Retinal pigment epithelial cell (primary cell): ENCODE measurements around the gene TMEM255A.

Experiments
- DNase-seq: peaks from one replicate; pipeline ENCODE4 v3.0.0-alpha.2; 2010; ENCODE audit warnings: low read depth
- H3K4me3 ChIP-seq: 2 replicates; pipeline ENCODE4 v1.5.1; 2011; ENCODE audit warnings: mild to moderate bottlenecking, low read length, control low read depth, moderate library complexity
- CTCF ChIP-seq: conservative IDR thresholded peaks from 2 replicates; pipeline ENCODE4 v1.5.1; 2011; ENCODE audit warnings: low read depth, low read length, control low read depth, inconsistent platforms

The TMEM255A gene

GRCh38 chrX:120235284-120235683 is 76.0 kb downstream of the TMEM255A start:
- no peak overlapping the region for H3K4me3 ChIP-seq
- no peak for DNase-seq
- TF ChIP-seq CTCF = no peak

GRCh38 chrX:120228187-120228908 is 82.9 kb downstream of the TMEM255A start:
- DNase-seq = no peak

GRCh38 chrX:120224388-120224787 is 86.9 kb downstream of the TMEM255A start:
- no peak overlapping the region for H3K4me3 ChIP-seq
- no peak for TF ChIP-seq CTCF
- no peak for DNase-seq

More at GRCh38 chrX:120228187-120228908, 82.9 kb downstream of the TMEM255A start:
- TF ChIP-seq CTCF = no peak
- no peak overlapping the region for H3K4me3 ChIP-seq

GRCh38 chrX:120223374-120223773 is 87.9 kb downstream of the TMEM255A start:
- TF ChIP-seq CTCF = no peak
- no peak overlapping the region for H3K4me3 ChIP-seq
- DNase-seq = no peak

- no peak for DNase-seq
- TF ChIP-seq CTCF = peak; percentile 83
- no peak overlapping the region for H3K4me3 ChIP-seq
Observed at GRCh38 chrX:120213438-120214265, 97.6 kb downstream of the TMEM255A start.
